ENCODE measurements around the gene PHF8.

DNA sequence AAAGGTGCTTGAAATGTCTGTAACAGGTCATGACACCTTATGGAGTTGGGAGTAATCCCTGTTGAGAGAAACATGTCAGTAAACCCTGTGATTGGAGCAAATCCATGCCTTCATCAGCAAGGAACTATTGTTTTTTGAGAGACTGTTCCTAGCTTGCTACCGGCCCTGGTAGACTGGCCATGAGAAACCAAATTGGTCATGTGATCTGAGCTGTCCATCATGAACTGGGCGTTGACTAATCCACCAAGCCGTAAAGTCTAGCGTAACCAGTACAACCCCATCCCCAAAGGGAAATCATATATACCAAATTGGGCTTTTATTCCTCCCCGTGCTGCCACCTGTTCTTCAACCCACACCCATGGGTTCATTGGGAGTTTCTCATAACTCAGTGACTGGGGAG, 143.7 kb downstream of the PHF8 start:
- TF ChIP-seq, protein P1, sequence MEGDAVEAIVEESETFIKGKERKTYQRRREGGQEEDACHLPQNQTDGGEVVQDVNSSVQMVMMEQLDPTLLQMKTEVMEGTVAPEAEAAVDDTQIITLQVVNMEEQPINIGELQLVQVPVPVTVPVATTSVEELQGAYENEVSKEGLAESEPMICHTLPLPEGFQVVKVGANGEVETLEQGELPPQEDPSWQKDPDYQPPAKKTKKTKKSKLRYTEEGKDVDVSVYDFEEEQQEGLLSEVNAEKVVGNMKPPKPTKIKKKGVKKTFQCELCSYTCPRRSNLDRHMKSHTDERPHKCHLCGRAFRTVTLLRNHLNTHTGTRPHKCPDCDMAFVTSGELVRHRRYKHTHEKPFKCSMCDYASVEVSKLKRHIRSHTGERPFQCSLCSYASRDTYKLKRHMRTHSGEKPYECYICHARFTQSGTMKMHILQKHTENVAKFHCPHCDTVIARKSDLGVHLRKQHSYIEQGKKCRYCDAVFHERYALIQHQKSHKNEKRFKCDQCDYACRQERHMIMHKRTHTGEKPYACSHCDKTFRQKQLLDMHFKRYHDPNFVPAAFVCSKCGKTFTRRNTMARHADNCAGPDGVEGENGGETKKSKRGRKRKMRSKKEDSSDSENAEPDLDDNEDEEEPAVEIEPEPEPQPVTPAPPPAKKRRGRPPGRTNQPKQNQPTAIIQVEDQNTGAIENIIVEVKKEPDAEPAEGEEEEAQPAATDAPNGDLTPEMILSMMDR (IDR thresholded peaks at IDR 0.05), result no peak
- no peak for TF ChIP-seq POLR2A (IDR thresholded peaks at IDR 0.05)

Measured in adrenal gland (tissue), 5 donors.